GM18520 (cell line): ENCODE data around the gene PCDHA1.

Experiments
- ATAC-seq: cut with Tn5 transposase; IDR thresholded peaks from one replicate; pipeline ENCODE4 v1.9.1; 2021; ENCODE audit not compliant: unreplicated experiment

Gene PCDHA1

DNA sequence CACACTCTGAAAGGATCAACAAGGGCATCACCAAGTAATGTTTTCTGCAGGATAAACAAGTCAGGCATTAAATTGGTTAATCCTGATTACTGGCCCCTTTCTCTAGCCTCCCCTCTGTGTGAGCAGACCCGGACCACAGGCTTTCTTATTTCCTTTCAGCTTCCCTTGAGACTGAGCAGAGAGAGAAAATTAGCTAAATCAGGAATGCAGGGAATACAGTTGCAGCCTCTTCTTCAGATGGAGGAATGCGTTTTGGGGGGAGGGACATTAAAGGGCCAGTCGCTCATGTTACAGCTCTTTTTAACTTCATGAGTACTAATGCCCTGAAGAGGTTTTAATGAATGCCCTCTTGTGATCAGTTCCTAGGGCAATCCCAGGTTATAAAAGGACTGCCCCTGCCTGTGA is 200.2 kb downstream of the PCDHA1 start:
- ATAC-seq = no peak

DNA sequence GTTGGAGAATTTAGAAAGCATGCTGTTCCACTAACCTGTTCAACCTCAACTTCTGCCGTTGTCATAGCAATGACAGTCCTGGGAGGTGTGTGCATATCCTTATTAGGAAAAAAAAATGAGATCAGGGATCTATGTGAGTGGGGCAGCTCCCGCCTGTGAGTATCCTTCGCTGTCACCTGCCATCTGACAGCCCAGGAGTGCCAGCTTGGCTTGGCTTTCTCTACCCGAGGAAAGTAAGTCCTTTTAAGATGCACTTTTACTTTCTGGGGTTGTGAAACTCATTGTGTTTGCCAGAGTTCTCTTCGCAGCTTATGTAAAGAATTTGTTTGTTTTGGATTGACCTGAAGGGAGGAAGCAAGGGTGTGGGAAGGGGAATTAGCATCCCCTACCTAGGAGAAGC is 202.2 kb downstream of the PCDHA1 start:
- ATAC-seq = no peak

DNA sequence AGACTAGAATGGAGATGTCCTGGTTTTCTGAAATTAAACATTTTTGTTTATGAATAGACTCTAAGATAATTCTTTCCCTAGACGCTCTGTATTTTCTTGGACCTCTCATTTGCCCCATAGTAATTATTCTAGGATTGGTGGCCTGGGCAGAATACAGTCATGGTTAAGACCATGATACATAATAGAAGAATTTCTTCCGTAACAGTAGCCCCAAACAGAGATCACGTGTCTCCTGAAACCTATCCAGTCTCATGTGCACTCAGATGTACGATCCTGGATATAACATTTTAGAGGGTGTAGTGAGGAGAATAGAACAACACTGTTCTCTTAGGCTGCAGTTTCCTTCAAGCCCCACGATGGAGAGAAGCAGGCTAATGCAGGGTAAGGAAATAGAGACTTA is 202.7 kb downstream of the PCDHA1 start:
- ATAC-seq = no peak

DNA sequence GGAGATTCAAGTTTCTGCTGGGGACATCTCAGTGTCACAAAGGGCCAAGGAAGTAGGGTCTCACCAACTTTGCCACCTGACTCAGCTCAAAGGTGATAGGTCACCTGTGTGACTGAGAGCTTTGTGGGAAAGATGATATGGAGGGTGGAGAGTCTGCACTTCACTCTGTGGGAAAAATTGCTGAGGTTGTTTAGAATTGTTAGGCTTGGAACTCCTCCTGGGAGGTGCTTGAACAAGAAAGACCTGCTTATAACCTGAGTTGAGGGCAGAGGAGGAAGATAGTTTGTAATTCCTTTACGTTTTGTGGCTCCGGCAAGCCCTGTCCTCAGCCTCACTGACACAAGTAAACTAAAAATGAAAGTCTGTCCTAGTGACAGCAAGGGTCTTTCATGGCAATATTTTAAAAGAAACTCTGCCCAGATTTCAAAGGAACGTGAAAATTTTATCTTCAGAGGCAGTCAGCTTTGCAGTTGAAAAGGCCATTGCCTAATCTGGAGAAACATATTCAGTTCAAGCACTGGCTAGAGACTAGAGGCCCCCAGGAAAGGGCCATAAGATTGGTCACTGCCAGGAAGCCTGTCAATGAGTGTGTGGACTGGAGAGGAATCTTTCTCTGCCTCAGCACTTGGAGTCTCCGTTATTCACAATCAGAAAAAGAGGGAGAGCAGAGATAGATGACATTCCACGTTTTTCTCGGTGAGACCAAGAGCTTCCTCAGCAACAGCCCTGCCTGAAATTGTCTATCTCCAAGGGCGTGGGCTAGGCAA is 203.5 kb downstream of the PCDHA1 start:
- ATAC-seq = no peak

DNA sequence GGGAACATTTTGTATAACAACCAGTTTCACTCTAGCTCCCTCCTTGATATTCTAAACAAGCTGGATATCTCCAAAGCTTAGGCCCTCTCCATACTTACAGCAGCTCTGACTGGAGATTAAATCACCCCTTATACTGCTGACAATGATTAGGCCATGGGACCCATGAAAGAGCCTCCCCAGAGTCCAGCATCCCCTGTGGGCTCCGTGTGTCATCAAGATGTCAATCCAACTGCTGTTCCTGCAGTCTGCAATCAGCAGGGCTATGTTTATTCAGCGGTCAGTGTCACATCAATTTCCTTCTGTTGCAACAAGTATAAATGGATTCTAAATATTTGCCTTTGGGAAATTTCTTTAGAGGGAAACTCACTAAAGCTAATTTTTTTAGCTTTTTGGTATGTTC is 206.9 kb downstream of the PCDHA1 start:
- no peak for ATAC-seq

DNA sequence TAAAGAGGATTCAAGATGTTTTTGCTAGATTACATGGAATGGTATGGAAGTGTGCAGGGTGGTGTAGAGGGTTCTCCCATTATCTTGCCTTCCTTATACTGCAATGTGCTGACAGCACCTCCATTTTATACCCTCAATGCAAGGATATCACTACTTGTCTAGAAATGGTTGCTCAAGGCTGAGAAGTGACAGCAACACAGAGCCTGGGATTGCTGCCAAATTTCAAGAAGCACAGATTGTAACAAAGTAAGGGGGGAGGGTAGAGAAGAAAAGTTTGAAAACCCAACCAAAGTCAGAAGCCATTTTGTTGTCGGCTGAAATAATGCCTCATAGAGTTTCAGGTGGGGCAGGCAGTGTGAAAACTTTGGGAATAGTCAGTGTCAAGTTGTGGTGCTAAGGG is 210.1 kb downstream of the PCDHA1 start:
- ATAC-seq = no peak

DNA sequence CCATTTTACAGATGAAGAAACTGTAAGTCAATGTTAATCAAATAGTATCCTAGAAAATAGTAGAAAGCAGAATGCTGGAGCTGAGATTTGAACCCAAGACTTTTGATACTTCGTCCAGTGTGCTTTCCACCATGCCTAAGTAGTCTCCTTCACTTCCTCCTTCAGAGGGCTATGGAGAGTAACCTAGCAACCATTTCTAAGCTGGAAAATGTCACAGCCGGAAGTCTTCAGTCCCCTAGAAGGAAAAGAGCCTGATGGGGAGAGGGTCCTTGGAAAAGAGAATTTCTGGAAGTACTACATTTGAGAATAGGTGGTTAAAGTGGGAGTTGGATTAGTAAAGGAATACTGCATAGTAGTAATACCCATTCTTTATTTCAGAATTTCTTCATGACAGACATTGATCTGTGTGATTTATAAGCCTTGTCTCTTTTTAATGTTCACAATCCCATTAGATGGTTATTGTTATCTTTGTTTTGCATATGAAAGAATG is 213.0 kb downstream of the PCDHA1 start:
- no peak for ATAC-seq

DNA sequence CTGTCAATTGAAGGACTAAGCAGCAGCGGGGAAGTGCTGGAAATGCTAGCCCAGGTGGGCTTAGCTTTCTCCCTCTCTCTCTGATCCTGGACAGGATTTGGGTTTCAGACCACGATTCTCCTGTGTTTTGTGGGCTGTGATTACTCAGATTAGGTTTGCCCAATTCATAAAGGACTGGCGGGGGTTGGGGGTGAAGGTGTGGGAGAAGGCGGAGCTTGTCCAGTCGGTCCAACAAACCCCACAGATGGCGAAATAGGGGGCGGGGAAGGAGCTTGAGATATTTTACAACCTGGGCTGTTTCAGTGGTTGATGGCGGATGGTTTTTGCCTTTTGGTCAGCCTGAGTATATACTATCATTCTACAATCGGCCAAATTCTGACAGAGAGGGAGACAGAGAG is 215.5 kb downstream of the PCDHA1 start:
- no peak for ATAC-seq

DNA sequence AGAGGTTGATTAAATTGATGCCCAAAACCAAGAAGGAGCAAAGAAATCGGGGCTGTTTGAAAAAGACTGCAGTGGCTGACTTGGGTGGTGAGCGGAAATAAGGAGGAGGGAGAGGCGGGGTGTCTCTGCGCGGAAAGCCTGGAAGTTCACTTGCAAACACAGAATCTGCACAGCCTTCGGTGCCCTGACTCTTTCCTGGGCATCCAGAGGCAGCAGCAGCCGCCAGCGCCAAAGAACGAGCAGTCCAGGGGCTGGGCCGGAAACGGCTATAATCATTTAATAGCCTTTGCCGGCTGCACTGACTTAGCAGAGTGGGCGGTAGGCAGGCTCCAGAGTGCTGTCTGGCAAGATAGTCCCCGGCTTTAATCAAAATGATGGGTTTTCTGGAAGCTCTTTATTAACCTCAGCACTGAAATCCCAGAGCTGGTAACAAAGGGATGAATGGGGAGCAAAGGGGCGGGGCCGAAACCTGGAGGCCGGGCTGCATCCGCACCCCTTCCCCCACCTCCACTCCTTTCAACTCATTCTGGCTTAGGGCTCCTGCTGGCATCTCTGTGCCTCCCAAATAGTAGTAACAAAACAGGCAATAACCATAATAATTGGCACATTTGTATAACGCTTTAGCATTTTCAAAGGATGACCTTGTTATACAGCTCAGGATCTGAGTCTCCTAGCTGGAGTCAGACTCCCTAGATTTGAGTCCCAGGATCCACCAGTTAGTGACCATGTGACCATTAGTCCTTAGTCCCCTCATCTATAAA is 216.1 kb downstream of the PCDHA1 start:
- no peak for ATAC-seq

DNA sequence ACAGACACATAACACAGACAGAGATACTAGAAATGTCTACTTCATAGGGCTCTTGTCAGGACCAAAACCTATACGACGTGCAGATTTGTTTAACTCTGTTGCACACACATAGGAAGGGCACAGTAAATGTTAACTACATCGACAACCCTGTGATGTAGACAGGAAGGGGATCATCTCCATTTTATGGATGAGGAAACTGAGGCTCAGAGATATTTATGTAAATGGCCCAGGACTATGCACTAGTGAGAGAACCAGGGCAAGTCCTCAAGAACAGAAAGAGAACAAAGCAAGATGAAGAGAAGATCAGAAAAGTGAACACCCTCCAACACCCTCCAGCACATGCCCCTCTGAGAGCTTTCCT is 216.6 kb downstream of the PCDHA1 start:
- no peak for ATAC-seq

DNA sequence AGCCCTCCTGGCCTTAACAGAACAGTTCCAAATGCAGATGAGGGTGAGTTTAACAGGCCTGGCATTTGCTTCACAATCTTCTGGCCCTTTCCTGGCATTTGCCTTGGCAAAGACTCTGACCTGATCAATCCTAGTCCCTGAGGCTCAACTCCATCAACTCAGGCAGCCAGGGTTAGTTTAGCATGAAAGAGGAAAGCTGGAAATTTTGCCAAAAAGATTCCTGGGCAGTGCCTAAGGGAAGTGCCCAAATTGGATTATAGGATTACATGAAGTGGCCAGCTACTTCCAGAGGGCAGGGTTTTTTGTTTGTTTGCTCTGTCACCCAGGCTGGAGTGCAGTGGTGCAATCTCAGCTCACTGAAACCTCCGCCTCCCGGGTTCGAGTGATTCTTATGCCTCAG is 217.1 kb downstream of the PCDHA1 start:
- ATAC-seq = no peak

DNA sequence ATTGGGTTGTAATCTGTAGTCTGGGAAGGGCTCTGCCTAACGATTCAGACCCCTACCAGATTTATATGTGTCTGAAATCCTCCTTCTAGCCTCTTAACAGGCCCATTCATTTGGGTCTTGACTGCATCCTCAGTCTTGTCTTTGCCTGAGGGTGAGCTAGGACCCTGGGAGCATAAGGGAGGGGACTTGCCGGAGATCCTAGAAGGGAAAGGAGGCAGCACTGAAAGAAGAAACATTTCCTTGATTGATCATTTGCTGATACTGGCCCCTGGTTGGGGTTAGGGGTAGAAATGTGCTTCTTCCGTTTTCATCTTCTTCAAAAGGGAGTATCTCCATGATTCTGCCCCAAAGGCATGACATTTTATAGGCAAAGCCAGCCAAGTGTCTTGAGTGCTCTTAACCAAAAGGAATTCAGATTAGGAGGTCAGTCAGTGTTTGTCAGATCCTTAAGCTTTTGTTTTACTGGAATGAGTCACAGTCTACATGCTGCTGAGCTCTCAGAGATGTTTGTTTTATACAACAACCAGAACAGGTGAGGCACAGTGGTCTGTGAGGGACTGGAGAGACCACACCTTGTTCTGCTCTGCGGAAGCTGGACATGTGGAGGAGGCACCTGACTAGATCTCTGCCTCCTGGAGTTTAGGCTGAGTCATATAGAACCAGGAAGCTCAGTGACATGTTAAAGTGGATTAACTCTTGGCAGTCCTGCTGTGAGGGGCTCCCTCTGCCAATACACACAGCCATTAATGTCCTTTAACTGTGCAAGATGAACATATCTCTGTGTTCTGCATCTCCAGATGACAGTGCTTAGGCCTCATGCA is 218.1 kb downstream of the PCDHA1 start:
- no peak for ATAC-seq

DNA sequence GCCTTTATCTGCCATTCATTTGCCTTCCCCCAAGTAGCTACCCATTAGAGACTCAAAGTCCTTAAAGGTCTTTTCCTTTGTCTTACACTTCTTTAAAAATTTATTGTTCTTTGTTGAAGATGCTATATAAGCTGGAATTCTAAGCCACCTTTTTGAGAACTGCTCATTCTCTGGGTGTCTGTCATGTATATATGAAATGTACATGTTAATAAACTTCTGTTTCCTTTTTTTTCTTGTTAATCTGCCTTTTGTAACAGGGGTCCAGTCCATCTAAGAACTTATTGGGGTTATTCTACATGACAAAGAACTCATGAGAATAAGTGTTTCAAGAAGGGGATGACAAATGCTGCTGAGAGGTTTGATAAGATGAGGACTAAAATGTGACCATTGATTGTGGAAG is 221.9 kb downstream of the PCDHA1 start:
- ATAC-seq = no peak

DNA sequence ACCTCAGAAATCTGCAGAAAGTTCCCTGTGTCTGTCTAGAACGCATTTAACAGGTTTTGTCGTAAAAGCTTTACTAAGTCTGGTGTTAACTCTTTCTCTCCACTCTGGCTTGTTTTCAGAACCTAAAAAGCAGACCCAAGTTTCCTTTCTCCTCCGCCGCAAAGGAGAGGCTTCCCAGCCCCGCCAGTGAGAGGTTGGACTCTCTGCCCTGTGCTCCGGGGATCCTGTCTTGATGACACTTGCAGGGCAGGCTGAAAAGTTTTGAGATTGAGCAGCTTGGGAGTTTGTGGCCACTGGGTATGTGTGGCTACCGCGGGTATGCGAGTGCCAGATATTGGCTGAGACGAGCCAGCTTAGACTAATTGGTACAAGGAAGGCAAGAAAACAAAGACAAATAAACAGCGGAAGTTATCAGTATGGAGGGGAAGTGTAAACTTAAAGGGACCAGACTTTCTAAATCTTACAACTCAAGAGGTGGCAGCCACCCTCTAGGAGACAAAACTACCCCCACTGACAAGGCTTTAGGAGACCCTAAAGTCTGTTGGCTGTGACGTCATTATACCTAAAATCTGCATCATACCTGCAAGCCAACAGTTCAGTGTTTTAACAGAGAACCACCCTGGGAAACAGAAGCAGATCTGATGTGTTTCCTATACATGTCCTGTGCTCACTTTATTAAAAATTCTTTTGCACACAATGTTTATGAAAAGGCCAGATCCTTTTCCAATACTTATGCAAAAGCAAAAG is 224.3 kb downstream of the PCDHA1 start:
- no peak for ATAC-seq

DNA sequence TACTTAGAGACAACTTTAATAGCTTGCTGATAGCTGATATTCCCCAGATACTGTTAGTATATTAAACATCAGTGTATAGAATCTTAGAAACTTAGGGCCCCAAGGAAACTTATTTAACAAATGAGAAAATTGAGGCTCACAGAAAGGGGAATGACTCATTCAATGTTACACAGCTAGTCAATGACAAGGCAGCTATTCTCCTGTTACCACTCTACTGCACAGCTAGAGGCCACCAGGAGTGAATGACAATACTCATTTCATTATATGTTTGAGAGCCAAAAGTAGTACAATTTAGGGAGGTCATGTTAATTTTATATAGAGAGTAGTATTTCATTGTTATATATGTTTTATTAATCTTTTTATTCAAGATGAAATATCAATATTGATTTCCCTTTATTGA is 232.0 kb downstream of the PCDHA1 start:
- ATAC-seq = no peak

DNA sequence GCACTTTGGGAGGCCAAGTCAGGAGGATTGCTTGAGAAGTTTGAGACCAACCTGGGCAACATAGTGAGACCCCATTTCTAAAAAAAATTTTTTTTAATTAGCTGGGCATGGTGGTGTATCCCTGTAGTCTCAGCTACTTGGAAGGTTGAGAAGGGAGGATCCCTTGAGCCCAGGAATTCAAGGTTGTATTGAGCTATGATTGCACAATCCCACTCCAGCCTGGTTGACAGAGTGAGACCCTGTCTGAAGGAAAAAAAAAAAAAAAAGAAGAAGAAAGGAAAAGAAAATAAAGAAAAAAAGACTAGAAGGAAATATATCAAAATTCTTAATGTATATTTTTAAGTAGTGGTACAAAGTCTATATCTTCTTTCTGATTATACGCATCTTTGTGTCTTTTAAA is 236.4 kb downstream of the PCDHA1 start:
- ATAC-seq = no peak

DNA sequence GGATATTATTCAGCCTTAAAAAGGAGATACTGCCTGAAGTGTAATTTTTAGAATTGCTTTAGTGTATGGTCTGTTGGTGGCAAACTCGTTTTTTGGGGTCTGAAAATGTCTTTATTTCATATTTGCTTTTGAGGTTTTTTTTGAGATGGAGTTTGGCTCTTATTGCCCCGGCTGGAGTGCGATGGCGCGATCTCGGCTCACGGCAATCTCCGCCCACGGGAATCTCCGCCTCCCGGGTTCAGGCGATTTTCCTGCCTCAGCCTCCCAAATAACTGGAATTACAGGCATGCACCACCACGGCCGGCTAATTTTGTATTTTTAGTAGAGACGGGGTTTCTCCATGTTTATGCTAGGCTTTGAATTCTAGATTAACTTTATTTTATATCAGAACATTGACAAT is 245.1 kb downstream of the PCDHA1 start:
- ATAC-seq = no peak

DNA sequence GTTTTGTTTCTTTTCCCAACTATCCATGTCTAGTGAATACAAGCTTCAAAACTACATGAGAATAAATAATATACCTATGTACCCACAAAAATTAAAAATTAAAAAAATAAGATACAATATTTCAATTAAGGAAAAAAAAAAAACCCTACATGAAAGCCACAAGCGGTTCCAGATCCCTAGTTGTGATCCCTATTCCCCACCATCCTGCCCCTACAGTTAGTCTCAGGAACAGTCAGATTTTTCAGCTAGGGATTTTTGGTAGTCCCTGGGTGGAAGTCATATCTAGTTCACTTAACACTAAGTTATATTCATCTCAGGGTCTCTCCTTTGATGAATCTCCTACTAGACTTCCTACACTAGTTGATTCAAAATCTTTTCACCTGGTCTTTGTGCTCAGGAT is 246.7 kb downstream of the PCDHA1 start:
- ATAC-seq = no peak

DNA sequence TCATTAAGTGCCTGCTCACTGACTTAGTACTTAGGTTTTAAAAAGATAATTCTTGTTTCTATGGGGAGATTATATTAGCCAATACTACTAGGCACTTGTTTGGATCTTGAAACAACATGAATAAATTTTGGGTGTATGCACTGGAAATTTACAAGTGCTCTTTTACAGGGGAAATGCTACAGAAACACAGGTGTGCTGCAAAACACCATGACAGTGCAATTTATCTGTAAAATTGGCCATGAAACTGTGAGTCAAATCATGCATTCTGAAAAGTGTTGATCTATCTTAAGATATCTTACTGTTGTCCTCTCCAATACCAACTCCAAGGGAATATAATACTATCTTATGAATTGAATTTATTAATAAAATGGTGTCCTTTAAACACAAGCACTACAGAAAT is 253.1 kb downstream of the PCDHA1 start:
- ATAC-seq = no peak

DNA sequence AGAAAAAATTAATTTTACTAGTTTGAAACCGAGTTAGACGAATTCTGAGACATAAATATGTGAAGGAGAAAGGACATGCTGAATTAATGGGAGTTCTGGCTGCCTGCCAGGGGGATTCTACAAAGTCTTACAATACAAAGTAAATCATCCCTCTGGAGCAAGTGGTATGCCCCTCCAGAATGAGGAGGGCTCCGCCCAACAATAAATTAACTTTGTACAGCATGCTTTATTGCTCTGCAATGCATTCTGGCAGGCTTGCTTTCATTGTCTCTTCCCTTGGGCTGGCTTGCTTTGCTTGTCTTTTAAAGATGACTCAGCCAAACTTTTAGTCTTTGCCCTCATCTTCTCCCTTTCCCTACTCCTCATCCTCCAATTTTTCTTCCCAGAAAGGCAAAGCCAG is 253.6 kb downstream of the PCDHA1 start:
- ATAC-seq = no peak
